Hepatocyte (in vitro differentiated cells): ENCODE results near the gene KCNQ1. TPM values are rescaled to one million over a fixed set of nuclear protein-coding genes. Genes with fewer than 3 reads are reported as not detected.

Source experiments
- DNase-seq: peaks from one replicate; pipeline ENCODE4 v3.0.0-alpha.2; 2016; ENCODE audit warnings: low spot score
- H2AFZ ChIP-seq: fragments of 200-600 bp; sonication (generic); 2 replicates; pipeline ENCODE4 v1.6.0; 2016; ENCODE audit warnings: antibody characterized with exemption, mild to moderate bottlenecking
- H3K27ac ChIP-seq: fragments of 200-600 bp; sonication (generic); 2 replicates; pipeline ENCODE4 v1.5.1; 2016; ENCODE audit warnings: mild to moderate bottlenecking
- H3K27me3 ChIP-seq: fragments of 200-600 bp; sonication (generic); 2 replicates; pipeline ENCODE4 v1.6.1; 2016
- H3K36me3 ChIP-seq: fragments of 200-600 bp; sonication (generic); replicated peaks from 2 replicates; pipeline ENCODE4 v1.5.1; 2016; ENCODE audit warnings: low read depth; ENCODE audit not compliant: insufficient read depth
- H3K4me1 ChIP-seq: fragments of 200-600 bp; sonication (generic); 2 replicates; pipeline ENCODE4 v1.5.1; 2016; ENCODE audit warnings: mild to moderate bottlenecking, moderate library complexity; ENCODE audit not compliant: insufficient read depth
- H3K4me2 ChIP-seq: fragments of 200-600 bp; sonication (generic); 2 replicates; pipeline ENCODE4 v1.6.0; 2016
- H3K4me3 ChIP-seq: fragments of 200-600 bp; sonication (generic); 2 replicates; pipeline ENCODE4 v1.5.1; 2016; ENCODE audit warnings: mild to moderate bottlenecking
- H3K79me2 ChIP-seq: fragments of 200-600 bp; sonication (generic); 2 replicates; pipeline ENCODE4 v1.6.0; 2017; ENCODE audit warnings: mild to moderate bottlenecking
- H3K9me2 ChIP-seq: fragments of 200-600 bp; sonication (generic); replicated peaks from 2 replicates; pipeline ENCODE4 v1.6.0; 2017; ENCODE audit warnings: mild to moderate bottlenecking; ENCODE audit not compliant: insufficient read depth
- H3K9me3 ChIP-seq: fragments of 200-600 bp; sonication (generic); 2 replicates; pipeline ENCODE4 v1.5.1; 2016; ENCODE audit warnings: low read depth, mild to moderate bottlenecking
- H4K20me1 ChIP-seq: fragments of 200-600 bp; sonication (generic); 2 replicates; pipeline ENCODE4 v1.6.0; 2016; ENCODE audit warnings: mild to moderate bottlenecking; ENCODE audit not compliant: insufficient read depth, poor library complexity, severe bottlenecking
- CTCF ChIP-seq: fragments of 200-600 bp; sonication (generic); IDR thresholded peaks from 2 replicates; pipeline ENCODE4 v1.5.1; 2016; ENCODE audit warnings: antibody characterized with exemption, mild to moderate bottlenecking; ENCODE audit not compliant: poor library complexity
- EZH2 ChIP-seq: fragments of 200-600 bp; sonication (generic); IDR thresholded peaks from 2 replicates; pipeline ENCODE4 v1.6.1; 2016; ENCODE audit warnings: antibody characterized with exemption, mild to moderate bottlenecking, borderline replicate concordance
- EZH2phosphoT487 ChIP-seq: fragments of 200-600 bp; sonication (generic); IDR thresholded peaks from one replicate; pipeline ENCODE4 v1.6.1; 2018; ENCODE audit warnings: antibody characterized with exemption, mild to moderate bottlenecking, low read depth, moderate library complexity; ENCODE audit not compliant: unreplicated experiment, severe bottlenecking
- WGBS: methylation state at CpG from one replicate; pipeline ENCODE4 v1.1.6; 2016; ENCODE audit warnings: low lambda C conversion rate; ENCODE audit errors: missing lambda C conversion rate; 5-methylcytosine and 5-hydroxymethylcytosine counted together
- polyA plus RNA-seq: library from polyadenylated mRNA; unstranded; fragments of >200 nt; fragmentation: Nextera tagmentation; extraction: Ambion mirVana; gene quantifications from 2 replicates; pipeline ENCODE4 v1.2.1, GENCODE V29; 2016
- total RNA-seq: library from RNA; depleted of rRNA; stranded (reverse); fragments of >200 nt; gene quantifications from 2 replicates; pipeline ENCODE4 v1.2.3, GENCODE V29; 2014

KCNQ1 gene
- total and polyA plus RNA-seq, 2 experiments from 2014 or later, result 1.8 to 6.4 TPM

GRCh38 chr11:2673871-2674471 lies 229.2 kb downstream of the KCNQ1 start:
- Histone ChIP-seq H3K36me3 (no peaks in the 10 kb centered on the region), H3K4me2 (peak overlapping the region; percentile 33), H3K79me2 (peaks cover 97% of the 10 kb centered on the region), H3K4me3 (no peak overlapping the region), H3K27me3 (no peaks in the 10 kb centered on the region), H2AFZ (no peak overlapping the region), H3K4me1 (peaks cover 35% of the 10 kb centered on the region), H4K20me1 (peaks cover 73% of the 10 kb centered on the region), H3K9me3 (no peaks in the 10 kb centered on the region), H3K27ac (peak overlapping the region; percentile 35), H3K9me2 (no peaks in the 10 kb centered on the region)
- 84% methylated on average over 14 of the region's 16 CpGs for WGBS
- no peak for DNase-seq
- TF ChIP-seq EZH2phosphoT487, result no peak
- no peak for TF ChIP-seq EZH2
- TF ChIP-seq CTCF, result no peak

- Histone ChIP-seq H3K79me2 (peaks cover 97% of the 10 kb centered on the region), H3K9me3 (no peaks in the 10 kb centered on the region), H2AFZ (no peak overlapping the region), H3K27me3 (no peaks in the 10 kb centered on the region), H3K27ac (peak overlapping the region; percentile 35), H3K9me2 (no peaks in the 10 kb centered on the region), H3K4me2 (no peak overlapping the region), H4K20me1 (peaks cover 80% of the 10 kb centered on the region), H3K4me1 (peaks cover 35% of the 10 kb centered on the region), H3K36me3 (no peaks in the 10 kb centered on the region), H3K4me3 (no peak overlapping the region)
- WGBS, result 72% methylated on average over 8 of the region's 8 CpGs
- DNase-seq, result no peak
- no peak for TF ChIP-seq EZH2
- TF ChIP-seq CTCF, result no peak
- no peak for TF ChIP-seq EZH2phosphoT487
These were observed 229.9 kb downstream of the KCNQ1 start for GRCh38 chr11:2674658-2675131.

- no peak overlapping the region for H2AFZ ChIP-seq
- H3K36me3 ChIP-seq, result no peaks in the 10 kb centered on the region
- no peak for TF ChIP-seq CTCF
- TF ChIP-seq EZH2, result no peak
- no peak for TF ChIP-seq EZH2phosphoT487
- H4K20me1 ChIP-seq, result peaks cover 87% of the 10 kb centered on the region
- H3K4me3 ChIP-seq, result no peak overlapping the region
- H3K9me2 ChIP-seq, result no peaks in the 10 kb centered on the region
- no peaks in the 10 kb centered on the region for H3K27me3 ChIP-seq
- no peak overlapping the region for H3K27ac ChIP-seq
- H3K4me2 ChIP-seq, result peak overlapping the region; percentile 13
- no peaks in the 10 kb centered on the region for H3K9me3 ChIP-seq
- H3K79me2 ChIP-seq, result peaks cover 97% of the 10 kb centered on the region
- DNase-seq, result no peak
- WGBS, result 60% methylated on average over 7 of the region's 7 CpGs
- H3K4me1 ChIP-seq, result peaks cover 35% of the 10 kb centered on the region
These were observed 230.7 kb downstream of the KCNQ1 start for GRCh38 chr11:2675540-2675939.
